DND-41 (cell line): Measurements from ENCODE around the gene ANO6.

Experiments
- ATAC-seq: fragments of 200-7000 bp; cut with Tn5 transposase; 3 replicates; pipeline ENCODE4 v1.9.1; 2021; ENCODE audit warnings: low read depth; ENCODE audit not compliant: insufficient read depth
- DNase-seq: peaks from one replicate; pipeline ENCODE4 v3.0.0-alpha.2; 2020
- H2AFZ ChIP-seq: 2 replicates; pipeline ENCODE4 v1.6.0; 2012; ENCODE audit warnings: low read depth, low read length
- H3K27ac ChIP-seq: 2 replicates; pipeline ENCODE4 v1.5.1; 2012; ENCODE audit warnings: low read length, inconsistent platforms
- H3K27me3 ChIP-seq: fragments of 200-600 bp; sonication (generic); 2 replicates; pipeline ENCODE4 v1.6.0; 2012; ENCODE audit warnings: low read length, mild to moderate bottlenecking, inconsistent platforms; ENCODE audit not compliant: insufficient read depth, poor library complexity
- H3K36me3 ChIP-seq: 2 replicates; pipeline ENCODE4 v1.5.1; 2012; ENCODE audit warnings: low read length, inconsistent platforms; ENCODE audit not compliant: insufficient read depth
- H3K4me1 ChIP-seq: 2 replicates; pipeline ENCODE4 v1.5.1; 2012; ENCODE audit warnings: mild to moderate bottlenecking, low read length; ENCODE audit not compliant: insufficient read depth
- H3K4me2 ChIP-seq: 2 replicates; pipeline ENCODE4 v1.6.0; 2012; ENCODE audit warnings: mild to moderate bottlenecking, moderate library complexity, low read length, inconsistent platforms; ENCODE audit not compliant: insufficient read depth
- H3K4me3 ChIP-seq, 2 experiments: fragments of 200-600 bp in 1 of 2; shearing (Covaris generic) in 1 of 2; 2 replicates each; pipeline ENCODE4 v1.5.1; 2012 to 2016; ENCODE audit warnings: inconsistent platforms in 2 of 2, low read length in 2 of 2, mild to moderate bottlenecking in 2 of 2, low read depth in 1 of 2, moderate library complexity in 1 of 2
- H3K79me2 ChIP-seq: 2 replicates; pipeline ENCODE4 v1.6.0; 2012; ENCODE audit warnings: low read length, inconsistent platforms; ENCODE audit not compliant: insufficient read depth
- H3K9ac ChIP-seq: 2 replicates; pipeline ENCODE4 v1.6.0; 2012; ENCODE audit warnings: low read depth, mild to moderate bottlenecking, inconsistent platforms, low read length, moderate library complexity
- H3K9me3 ChIP-seq: 2 replicates; pipeline ENCODE4 v1.5.1; 2012; ENCODE audit warnings: low read length, moderate library complexity, mild to moderate bottlenecking, inconsistent platforms; ENCODE audit not compliant: insufficient read depth, severe bottlenecking
- H4K20me1 ChIP-seq: 2 replicates; pipeline ENCODE4 v1.6.0; 2012; ENCODE audit warnings: low read length; ENCODE audit not compliant: insufficient read depth
- CTCF ChIP-seq: IDR thresholded peaks from 2 replicates; pipeline ENCODE4 v1.5.1; 2012; ENCODE audit warnings: borderline replicate concordance, low read length, moderate library complexity, mild to moderate bottlenecking; ENCODE audit not compliant: poor library complexity, severe bottlenecking; ENCODE audit errors: extremely low read depth
- EZH2 ChIP-seq: IDR thresholded peaks from 3 replicates; pipeline ENCODE4 v1.6.1; 2012; ENCODE audit warnings: borderline replicate concordance, low read depth, mild to moderate bottlenecking, moderate library complexity, low read length, inconsistent platforms; ENCODE audit not compliant: severe bottlenecking

The ANO6 gene

GRCh38 chr12:45282411-45282810, 66.5 kb downstream of the ANO6 start:
- Histone ChIP-seq H3K27me3 (no peaks in the 10 kb centered on the region), H4K20me1 (peaks cover 8% of the 10 kb centered on the region; the same call in 1 of the 2 replicates), H3K4me2 (no peak overlapping the region), H3K4me1 (no peaks in the 10 kb centered on the region), H2AFZ (no peak overlapping the region), H3K9me3 (no peaks in the 10 kb centered on the region), H3K9ac (no peak overlapping the region), H3K79me2 (peaks cover 34% of the 10 kb centered on the region), H3K27ac (no peak overlapping the region), H3K4me3 (no peak overlapping the region), H3K36me3 (peaks cover 19% of the 10 kb centered on the region; the same call in 1 of the 2 replicates)
- TF ChIP-seq EZH2 (no peak), CTCF (no peak)
- ATAC-seq: no peak
- no peak for DNase-seq

GRCh38 chr12:45284096-45284901, 68.4 kb downstream of the ANO6 start:
- TF ChIP-seq EZH2 (no peak), CTCF (no peak)
- Histone ChIP-seq H3K4me3 (no peak overlapping the region), H3K9ac (no peak overlapping the region), H3K9me3 (no peaks in the 10 kb centered on the region), H3K79me2 (peaks cover 21% of the 10 kb centered on the region), H3K4me1 (no peaks in the 10 kb centered on the region), H3K27me3 (no peaks in the 10 kb centered on the region), H3K36me3 (peaks cover 19% of the 10 kb centered on the region; the same call in 1 of the 2 replicates), H2AFZ (no peak overlapping the region), H4K20me1 (peaks cover 8% of the 10 kb centered on the region; the same call in 1 of the 2 replicates), H3K4me2 (no peak overlapping the region), H3K27ac (no peak overlapping the region)
- ATAC-seq (no peak), DNase-seq (no peak)

DNA sequence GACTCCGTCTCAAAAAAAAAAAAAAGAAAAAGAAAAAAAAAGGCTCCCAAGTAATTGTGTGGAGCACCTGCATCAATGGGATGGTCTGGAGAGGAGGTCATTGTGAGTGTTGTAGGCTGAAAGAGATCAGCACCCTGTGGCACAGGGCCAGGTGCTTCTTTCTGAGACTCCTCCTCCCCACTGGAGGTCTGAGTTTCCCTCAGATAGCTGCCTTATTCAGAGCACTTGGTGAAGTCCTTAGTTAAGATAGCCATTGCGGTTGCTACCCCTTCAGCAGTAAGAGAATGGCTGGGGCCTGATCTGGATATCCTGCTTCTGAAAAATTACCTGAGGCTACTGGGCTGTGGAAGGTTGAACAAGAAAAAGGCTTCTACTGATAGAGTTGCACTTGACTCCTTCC, 69.8 kb downstream of the ANO6 start:
- no peak overlapping the region for H3K9ac ChIP-seq
- no peak overlapping the region for H3K27ac ChIP-seq
- no peak overlapping the region for H2AFZ ChIP-seq
- H3K79me2 ChIP-seq: peaks cover 21% of the 10 kb centered on the region
- H3K9me3 ChIP-seq: no peaks in the 10 kb centered on the region
- H3K27me3 ChIP-seq: no peaks in the 10 kb centered on the region
- no peak overlapping the region for H3K4me2 ChIP-seq
- H4K20me1 ChIP-seq: peaks cover 8% of the 10 kb centered on the region; the same call in 1 of the 2 replicates
- H3K4me1 ChIP-seq: no peaks in the 10 kb centered on the region
- peaks cover 13% of the 10 kb centered on the region; the same call in 1 of the 2 replicates for H3K36me3 ChIP-seq
- H3K4me3 ChIP-seq: no peak overlapping the region
- DNase-seq: no peak
- TF ChIP-seq EZH2: no peak
- TF ChIP-seq CTCF: no peak
- no peak for ATAC-seq
